Measurements from ENCODE around the gene TGM3. TPM values are rescaled to one million over a fixed set of nuclear protein-coding genes. Genes with fewer than 3 reads are reported as not detected.

TGM3 gene
- total RNA-seq, 1 donor from 2014 or later, result 0.32 TPM

DNA sequence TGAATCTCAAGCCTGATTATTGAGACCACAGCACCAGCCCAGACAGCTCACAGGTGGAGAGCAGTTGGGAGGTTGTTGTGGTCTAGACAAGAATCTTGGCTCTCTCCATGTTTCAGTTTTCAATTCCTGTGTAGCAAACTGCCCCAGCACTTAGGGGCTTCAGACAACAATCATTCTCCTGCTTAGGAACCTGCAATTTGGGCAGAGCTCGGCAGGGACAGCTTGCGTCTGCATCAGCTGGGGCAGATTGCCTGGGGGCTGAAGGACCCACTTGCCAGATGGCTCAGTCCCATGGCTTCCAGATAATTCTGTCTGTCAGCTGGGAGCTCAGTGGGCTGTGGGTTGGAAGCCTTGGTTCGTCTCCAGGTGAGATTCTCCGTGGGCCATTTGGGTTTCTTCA, 91.8 kb downstream of the TGM3 start:
- peaks cover 11% of the 10 kb centered on the region for H3K9me3 ChIP-seq
- TF ChIP-seq, protein P1, sequence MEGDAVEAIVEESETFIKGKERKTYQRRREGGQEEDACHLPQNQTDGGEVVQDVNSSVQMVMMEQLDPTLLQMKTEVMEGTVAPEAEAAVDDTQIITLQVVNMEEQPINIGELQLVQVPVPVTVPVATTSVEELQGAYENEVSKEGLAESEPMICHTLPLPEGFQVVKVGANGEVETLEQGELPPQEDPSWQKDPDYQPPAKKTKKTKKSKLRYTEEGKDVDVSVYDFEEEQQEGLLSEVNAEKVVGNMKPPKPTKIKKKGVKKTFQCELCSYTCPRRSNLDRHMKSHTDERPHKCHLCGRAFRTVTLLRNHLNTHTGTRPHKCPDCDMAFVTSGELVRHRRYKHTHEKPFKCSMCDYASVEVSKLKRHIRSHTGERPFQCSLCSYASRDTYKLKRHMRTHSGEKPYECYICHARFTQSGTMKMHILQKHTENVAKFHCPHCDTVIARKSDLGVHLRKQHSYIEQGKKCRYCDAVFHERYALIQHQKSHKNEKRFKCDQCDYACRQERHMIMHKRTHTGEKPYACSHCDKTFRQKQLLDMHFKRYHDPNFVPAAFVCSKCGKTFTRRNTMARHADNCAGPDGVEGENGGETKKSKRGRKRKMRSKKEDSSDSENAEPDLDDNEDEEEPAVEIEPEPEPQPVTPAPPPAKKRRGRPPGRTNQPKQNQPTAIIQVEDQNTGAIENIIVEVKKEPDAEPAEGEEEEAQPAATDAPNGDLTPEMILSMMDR (IDR thresholded peaks at IDR 0.05), result no peak
- intact Hi-C loops (cut with DNase I), result no loop called here
- no peaks in the 10 kb centered on the region for H3K4me1 ChIP-seq
- no peak overlapping the region for H3K27ac ChIP-seq
- DNase-seq, result no peak
- no peaks in the 10 kb centered on the region for H3K36me3 ChIP-seq
- no peak for ATAC-seq
- no peak overlapping the region for H3K4me3 ChIP-seq
- peaks cover 7% of the 10 kb centered on the region for H3K27me3 ChIP-seq (ENCODE audit: low read depth)

Other genes starting within 250 kb of the TGM3 start
- 13.9 TPM for gene STK35, start 194.2 kb upstream of the TGM3 start, total RNA-seq
- not detected for gene TGM6, start 84.9 kb downstream of the TGM3 start, total RNA-seq
- gene SNRPB, start 174.8 kb downstream of the TGM3 start, total RNA-seq, result 78.8 TPM
- gene ZNF343, start 212.9 kb downstream of the TGM3 start, total RNA-seq, result 8.8 TPM
- gene TMC2, start 240.6 kb downstream of the TGM3 start, total RNA-seq, result 0.92 TPM

Measured in lower lobe of right lung (tissue), 2 donors.